Astrocyte (in vitro differentiated cells and primary cell): ENCODE measurements around the gene TUFT1.

Experiments
- EZH2 ChIP-seq: IDR thresholded peaks from 2 replicates; pipeline ENCODE4 v1.6.1; 2012; ENCODE audit warnings: mild to moderate bottlenecking, low read length, inconsistent platforms; ENCODE audit not compliant: insufficient read depth
- TF ChIP-seq, protein P1 (sequence below): IDR thresholded peaks from 2 replicates; pipeline ENCODE4 v1.5.1; 2011; ENCODE audit warnings: low read depth, mild to moderate bottlenecking, inconsistent platforms, low read length, moderate library complexity; ENCODE audit not compliant: insufficient read depth

DNA sequence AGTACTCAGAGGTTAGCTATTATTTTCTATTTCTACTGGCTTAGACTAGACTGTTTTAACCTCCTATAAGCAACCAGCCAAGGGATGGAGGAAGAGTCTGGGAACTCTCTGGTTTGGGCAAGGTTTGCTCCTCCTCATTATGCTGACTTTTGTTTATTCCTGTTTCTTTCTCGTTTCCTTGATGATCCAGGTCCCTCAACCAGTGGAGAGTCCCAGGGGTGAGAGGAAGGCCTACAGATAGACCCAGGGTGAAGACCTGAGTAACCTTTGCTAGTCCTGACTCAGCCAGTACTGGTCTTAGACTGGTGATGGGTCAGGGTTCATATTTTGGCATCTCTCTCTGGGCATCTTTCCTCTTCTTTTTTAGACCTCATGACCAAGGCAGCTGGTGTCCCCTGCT, 5.4 kb downstream of the TUFT1 start:
- TF ChIP-seq, protein P1, sequence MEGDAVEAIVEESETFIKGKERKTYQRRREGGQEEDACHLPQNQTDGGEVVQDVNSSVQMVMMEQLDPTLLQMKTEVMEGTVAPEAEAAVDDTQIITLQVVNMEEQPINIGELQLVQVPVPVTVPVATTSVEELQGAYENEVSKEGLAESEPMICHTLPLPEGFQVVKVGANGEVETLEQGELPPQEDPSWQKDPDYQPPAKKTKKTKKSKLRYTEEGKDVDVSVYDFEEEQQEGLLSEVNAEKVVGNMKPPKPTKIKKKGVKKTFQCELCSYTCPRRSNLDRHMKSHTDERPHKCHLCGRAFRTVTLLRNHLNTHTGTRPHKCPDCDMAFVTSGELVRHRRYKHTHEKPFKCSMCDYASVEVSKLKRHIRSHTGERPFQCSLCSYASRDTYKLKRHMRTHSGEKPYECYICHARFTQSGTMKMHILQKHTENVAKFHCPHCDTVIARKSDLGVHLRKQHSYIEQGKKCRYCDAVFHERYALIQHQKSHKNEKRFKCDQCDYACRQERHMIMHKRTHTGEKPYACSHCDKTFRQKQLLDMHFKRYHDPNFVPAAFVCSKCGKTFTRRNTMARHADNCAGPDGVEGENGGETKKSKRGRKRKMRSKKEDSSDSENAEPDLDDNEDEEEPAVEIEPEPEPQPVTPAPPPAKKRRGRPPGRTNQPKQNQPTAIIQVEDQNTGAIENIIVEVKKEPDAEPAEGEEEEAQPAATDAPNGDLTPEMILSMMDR, result no peak
- TF ChIP-seq EZH2, result no peak
